ENCODE measurements around the gene UPF3B.
"Not testable (repeated sequence)": the region's sequence is repeated elsewhere in the genome, so short reads cannot be mapped to it uniquely, and the experiment has no call there.

UPF3B gene

GRCh38 chrX:119826399-119826959, 26.3 kb downstream of the UPF3B start:
- no peak for DNase-seq (ENCODE audit: low spot score)

GRCh38 chrX:119824221-119824620, 28.5 kb downstream of the UPF3B start:
- not testable (repeated sequence) for DNase-seq (ENCODE audit: low spot score)

- not testable (repeated sequence) for DNase-seq (ENCODE audit: low spot score)
These were observed 31.1 kb downstream of the UPF3B start for GRCh38 chrX:119821703-119822102.

GRCh38 chrX:119817130-119817690, 35.6 kb downstream of the UPF3B start:
- no peak for DNase-seq (ENCODE audit: low spot score)

GRCh38 chrX:119816300-119816699, 36.5 kb downstream of the UPF3B start:
- DNase-seq (ENCODE audit: low spot score) = no peak

GRCh38 chrX:119809185-119809666, 43.5 kb downstream of the UPF3B start:
- DNase-seq (ENCODE audit: low spot score) = no peak

GRCh38 chrX:119808461-119808860, 44.3 kb downstream of the UPF3B start:
- not testable (repeated sequence) for DNase-seq (ENCODE audit: low spot score)

- DNase-seq (ENCODE audit: low spot score) = no peak
These were observed 50.2 kb downstream of the UPF3B start for GRCh38 chrX:119802546-119802945.

- DNase-seq (ENCODE audit: low spot score) = no peak
These were observed 51.2 kb downstream of the UPF3B start for GRCh38 chrX:119801253-119802221.

DNA sequence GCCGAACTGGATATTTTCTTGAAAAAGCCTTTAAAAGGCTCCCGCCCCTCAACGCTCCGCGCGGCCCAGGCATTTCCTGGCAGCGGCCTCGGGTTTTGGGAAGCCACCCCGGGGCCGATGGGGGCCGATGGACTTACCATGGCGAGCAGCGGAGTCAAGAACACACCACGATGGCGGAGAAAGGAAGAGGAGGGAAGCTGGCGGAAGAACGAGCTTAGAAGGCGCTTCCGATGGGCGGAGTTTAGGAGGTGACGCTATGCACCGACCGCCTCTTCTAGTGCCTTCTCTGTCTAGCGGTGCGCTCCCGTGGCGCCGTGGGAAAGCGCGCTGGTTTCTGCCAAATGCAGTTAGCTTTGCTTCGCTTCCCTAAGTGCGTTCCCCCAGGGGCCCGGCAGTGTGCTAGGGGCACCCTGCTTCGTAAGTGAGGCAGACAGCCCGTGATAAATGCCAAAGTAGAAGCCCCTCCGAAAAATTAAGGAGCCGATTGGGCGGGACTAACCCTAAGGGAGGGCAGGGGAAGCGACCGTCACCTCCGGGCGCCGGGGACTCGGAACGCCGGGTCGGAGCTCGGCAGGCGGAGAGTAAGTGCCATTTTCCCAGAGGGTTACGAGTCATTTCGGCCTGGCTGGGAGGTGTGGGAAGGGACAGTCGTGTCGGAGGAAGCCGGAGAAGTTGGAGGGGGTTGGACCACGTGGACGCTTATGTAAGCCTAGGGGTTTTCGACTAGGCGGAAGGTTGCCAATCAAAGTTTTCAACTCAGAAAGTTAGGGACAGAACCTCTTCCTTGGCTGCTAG, 61.1 kb downstream of the UPF3B start, which contains the start of gene RPL39:
Gene RPL39 (minus strand): TSS at position 194 of the 795 bp plus-strand sequence. CDS start 54 bp downstream, at position 140.
- DNase-seq (ENCODE audit: low spot score) = peak; percentile 77

DNA sequence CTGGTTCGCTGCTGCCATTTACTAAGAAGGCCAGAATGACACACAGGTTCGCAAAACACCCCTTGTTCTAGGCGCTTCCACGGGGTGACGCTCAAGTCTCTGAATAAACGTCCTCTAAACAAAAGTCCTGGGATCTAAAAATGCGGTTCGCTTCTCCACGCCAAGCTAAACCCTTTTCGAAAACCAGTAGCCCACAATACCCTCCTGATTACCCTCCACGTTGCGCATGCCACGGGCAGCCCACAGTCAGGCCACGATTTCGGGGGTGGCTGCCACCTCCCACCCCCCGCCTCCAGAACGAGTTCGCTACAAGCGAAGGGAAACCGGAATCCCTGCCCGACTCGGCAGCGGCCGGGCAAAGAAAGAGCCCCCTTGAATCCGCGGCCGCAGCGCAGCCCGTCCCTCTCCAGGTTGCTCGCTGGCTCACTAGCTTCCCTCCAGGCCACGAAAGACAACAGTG, 61.8 kb downstream of the UPF3B start:
- no peak for DNase-seq (ENCODE audit: low spot score)

GRCh38 chrX:119784747-119785446, 67.9 kb downstream of the UPF3B start:
- DNase-seq (ENCODE audit: low spot score) = peak; percentile 23
